ENCODE data around the gene CDC42SE2.

- TF ChIP-seq CTCF (conservative IDR thresholded peaks at IDR 0.05; ENCODE audit: low read depth in 2 of 2) (no peak), REST (IDR thresholded peaks at IDR 0.05; ENCODE audit: unreplicated experiment) (no peak), JUNB (IDR thresholded peaks at IDR 0.05; ENCODE audit: unreplicated experiment) (no peak), POLR2AphosphoS5 (IDR thresholded peaks at IDR 0.05; ENCODE audit: low read depth) (no peak), EZH2phosphoT487 (IDR thresholded peaks at IDR 0.05; ENCODE audit: unreplicated experiment) (no peak), EZH2 (IDR thresholded peaks at IDR 0.05; ENCODE audit: low read depth, unreplicated experiment) (no peak), ZNF462 (CRISPR knock-in tag; IDR thresholded peaks at IDR 0.05) (no peak), CREB1 (CRISPR knock-in tag; IDR thresholded peaks at IDR 0.05; ENCODE audit: low read depth) (no peak), ETS1 (IDR thresholded peaks at IDR 0.05) (no peak)
These were observed 39.7 kb downstream of the CDC42SE2 start for GRCh38 chr5:131303537-131303936.
